ENCODE measurements around the gene NDUFB8.

Gene NDUFB8

GRCh38 chr10:100537475-100537874 lies 7.8 kb upstream of the NDUFB8 start:
- DNase-seq (ENCODE audit: low read depth in 1 of 2, low spot score in 1 of 2) = no peak
- TF ChIP-seq GABPA (IDR thresholded peaks at IDR 0.05; ENCODE audit: low read depth) (no peak), POLR2AphosphoS5 (IDR thresholded peaks at IDR 0.05; ENCODE audit: low read depth) (no peak), REST (IDR thresholded peaks at IDR 0.05; ENCODE audit: insufficient replicate concordance, low read depth) (no peak), SPI1 (IDR thresholded peaks at IDR 0.05; ENCODE audit: borderline replicate concordance, low read depth) (no peak), CTCF (IDR thresholded peaks at IDR 0.05; ENCODE audit: insufficient read depth, low read length) (no peak)
- Histone ChIP-seq H3K27me3 (ENCODE audit: insufficient read depth, poor library complexity, severe bottlenecking) (no peaks in the 10 kb centered on the region), H3K4me3 (replicated peaks; ENCODE audit: insufficient read depth, low read length) (no peak overlapping the region), H3K27ac (replicated peaks) (no peak overlapping the region)

GRCh38 chr10:100535715-100536353 lies 6.2 kb upstream of the NDUFB8 start, which contains the start of gene HIF1AN:
HIF1AN (plus strand) TSS chr10:100535943; CDS start chr10:100535959, 16 bp downstream.
- Histone ChIP-seq H3K27me3 (ENCODE audit: insufficient read depth, poor library complexity, severe bottlenecking) (no peaks in the 10 kb centered on the region), H3K27ac (replicated peaks) (peak within 1 kb of the TSS; percentile 64), H3K4me3 (replicated peaks; ENCODE audit: insufficient read depth, low read length) (peak within 1 kb of the TSS; percentile 81)
- peak; percentile 94 for DNase-seq (ENCODE audit: low read depth in 1 of 2, low spot score in 1 of 2)
- TF ChIP-seq SPI1 (IDR thresholded peaks at IDR 0.05; ENCODE audit: borderline replicate concordance, low read depth) (no peak), GABPA (IDR thresholded peaks at IDR 0.05; ENCODE audit: low read depth) (peak; percentile 91), REST (IDR thresholded peaks at IDR 0.05; ENCODE audit: insufficient replicate concordance, low read depth) (peak; percentile 44), POLR2AphosphoS5 (IDR thresholded peaks at IDR 0.05; ENCODE audit: low read depth) (peak; percentile 83), CTCF (IDR thresholded peaks at IDR 0.05; ENCODE audit: insufficient read depth, low read length) (peak; percentile 97)

GRCh38 chr10:100535338-100535714 lies 5.7 kb upstream of the NDUFB8 start:
- TF ChIP-seq SPI1 (IDR thresholded peaks at IDR 0.05; ENCODE audit: borderline replicate concordance, low read depth) = no peak
- TF ChIP-seq CTCF (IDR thresholded peaks at IDR 0.05; ENCODE audit: insufficient read depth, low read length) = no peak
- TF ChIP-seq POLR2AphosphoS5 (IDR thresholded peaks at IDR 0.05; ENCODE audit: low read depth) = no peak
- TF ChIP-seq REST (IDR thresholded peaks at IDR 0.05; ENCODE audit: insufficient replicate concordance, low read depth) = no peak
- TF ChIP-seq GABPA (IDR thresholded peaks at IDR 0.05; ENCODE audit: low read depth) = no peak
- peak overlapping the region; percentile 58 for H3K27ac ChIP-seq (replicated peaks)
- H3K27me3 ChIP-seq (ENCODE audit: insufficient read depth, poor library complexity, severe bottlenecking) = no peaks in the 10 kb centered on the region
- no peak for DNase-seq (ENCODE audit: low read depth in 1 of 2, low spot score in 1 of 2)
- H3K4me3 ChIP-seq (replicated peaks; ENCODE audit: insufficient read depth, low read length) = peak overlapping the region; percentile 24; the same call in 1 of the 2 replicates

Measured in HL-60 (cell line).